K562 (cell line): ENCODE measurements around the gene KRT5. TPM values are rescaled to one million over a fixed set of nuclear protein-coding genes. Genes with fewer than 3 reads are reported as not detected.

Source experiments
- ZBTB40 ChIP-seq, 2 experiments: fragments of 450-650 bp in 1 of 2; sonication (generic) in 1 of 2; formaldehyde crosslinking in 1 of 2; IDR thresholded peaks; 2 replicates each; pipeline versions ENCODE4 v1.7.1 to v1.9.0; 2016 to 2022; ENCODE audit warnings: inconsistent platforms in 1 of 2, mild to moderate bottlenecking in 1 of 2, missing genetic modification reagents in 1 of 2
- polyA plus RNA-seq, 8 experiments: library from polyadenylated mRNA; depleted of rRNA in 4 of 8; stranded (reverse) in 5 of 8; unstranded in 3 of 8; fragments of >200 nt; fragmentation: Nextera tagmentation in 2 of 8; fragmentation: Illumina TruSeq in 1 of 8; extraction: Ambion mirVana in 2 of 8; extraction: Trizol in 1 of 8; gene quantifications; 2 replicates each; pipeline versions ENCODE4 v1.2.1 to v1.2.3, GENCODE V29; 2011 to 2014; ENCODE audit warnings: inconsistent platforms in 1 of 8, missing spikeins in 1 of 8
- total RNA-seq, 7 experiments: library from RNA; depleted of rRNA in 6 of 7; stranded (reverse); fragments of >200 nt in 6 of 7; fragmentation: Illumina TruSeq in 2 of 7; extraction: Trizol in 2 of 7; gene quantifications; 2 replicates each; pipeline versions ENCODE4 v1.2.1 to v1.2.3, GENCODE V29; 2011 to 2021; ENCODE audit warnings: low replicate concordance in 1 of 7

Gene KRT5
- total and polyA plus RNA-seq, 9 of the 15 experiments (the other 6 are each of a cell fraction or from before 2014, with no cell fraction given) = 0.32 TPM; not detected in 8

GRCh38 chr12:52517005-52517835, 3.0 kb downstream of the KRT5 start (continued):
- no peak for TF ChIP-seq ZBTB40 (IDR thresholded peaks at IDR 0.05)
- no peak for TF ChIP-seq ZBTB40 (CRISPR knock-in tag; IDR thresholded peaks at IDR 0.05)
